ENCODE data around the gene PRKCZ.

Gene PRKCZ

GRCh38 chr1:2074944-2075740 lies 24.9 kb downstream of the PRKCZ start:
- H3K4me1 ChIP-seq (ENCODE audit: insufficient read depth, insufficient read length), result peaks cover 4% of the 10 kb centered on the region
- H3K9ac ChIP-seq (ENCODE audit: insufficient read length, low read depth), result no peak overlapping the region

GRCh38 chr1:2076826-2077225 lies 26.6 kb downstream of the PRKCZ start:
- no peak overlapping the region for H3K4me3 ChIP-seq (ENCODE audit: insufficient read length, low read depth)
- H3K9ac ChIP-seq (ENCODE audit: insufficient read length, low read depth), result no peak overlapping the region
- DNase-seq (ENCODE audit: low read depth, low spot score), result no peak
- H3K36me3 ChIP-seq (ENCODE audit: insufficient read depth, insufficient read length, low read length), result peaks cover 2% of the 10 kb centered on the region
- H3K27me3 ChIP-seq (ENCODE audit: insufficient read depth, insufficient read length), result no peaks in the 10 kb centered on the region
- H3K9me3 ChIP-seq (ENCODE audit: insufficient read depth, low read length), result peaks cover 23% of the 10 kb centered on the region; the same call in 1 of the 2 replicates
- TF ChIP-seq SUZ12 (IDR thresholded peaks at IDR 0.05; ENCODE audit: extremely low read depth, insufficient read depth, insufficient read length) (no peak), YY1 (IDR thresholded peaks at IDR 0.05; ENCODE audit: insufficient read depth, insufficient read length) (no peak), ZNF274 (IDR thresholded peaks at IDR 0.05; ENCODE audit: low read depth, low read length) (no peak)
- peaks cover 4% of the 10 kb centered on the region for H3K4me1 ChIP-seq (ENCODE audit: insufficient read depth, insufficient read length)

More at GRCh38 chr1:2074944-2075740, 24.9 kb downstream of the PRKCZ start:
- Histone ChIP-seq H3K36me3 (ENCODE audit: insufficient read depth, insufficient read length, low read length) (peaks cover 2% of the 10 kb centered on the region), H3K9me3 (ENCODE audit: insufficient read depth, low read length) (peaks cover 23% of the 10 kb centered on the region; the same call in 1 of the 2 replicates), H3K4me3 (ENCODE audit: insufficient read length, low read depth) (no peak overlapping the region), H3K27me3 (ENCODE audit: insufficient read depth, insufficient read length) (no peaks in the 10 kb centered on the region)
- TF ChIP-seq SUZ12 (IDR thresholded peaks at IDR 0.05; ENCODE audit: extremely low read depth, insufficient read depth, insufficient read length) (no peak), YY1 (IDR thresholded peaks at IDR 0.05; ENCODE audit: insufficient read depth, insufficient read length) (no peak), ZNF274 (IDR thresholded peaks at IDR 0.05; ENCODE audit: low read depth, low read length) (no peak)
- no peak for DNase-seq (ENCODE audit: low read depth, low spot score)

- Histone ChIP-seq H3K4me3 (ENCODE audit: insufficient read length, low read depth) (no peak overlapping the region), H3K4me1 (ENCODE audit: insufficient read depth, insufficient read length) (peaks cover 4% of the 10 kb centered on the region), H3K9ac (ENCODE audit: insufficient read length, low read depth) (no peak overlapping the region), H3K27me3 (ENCODE audit: insufficient read depth, insufficient read length) (no peaks in the 10 kb centered on the region), H3K9me3 (ENCODE audit: insufficient read depth, low read length) (peaks cover 23% of the 10 kb centered on the region; the same call in 1 of the 2 replicates), H3K36me3 (ENCODE audit: insufficient read depth, insufficient read length, low read length) (peaks cover 2% of the 10 kb centered on the region)
- no peak for TF ChIP-seq YY1 (IDR thresholded peaks at IDR 0.05; ENCODE audit: insufficient read depth, insufficient read length)
- TF ChIP-seq SUZ12 (IDR thresholded peaks at IDR 0.05; ENCODE audit: extremely low read depth, insufficient read depth, insufficient read length), result no peak
- no peak for TF ChIP-seq ZNF274 (IDR thresholded peaks at IDR 0.05; ENCODE audit: low read depth, low read length)
- DNase-seq (ENCODE audit: low read depth, low spot score), result no peak
Measured at GRCh38 chr1:2078170-2078569, 28.0 kb downstream of the PRKCZ start.

- Histone ChIP-seq H3K4me3 (ENCODE audit: insufficient read length, low read depth) (no peak overlapping the region), H3K9me3 (ENCODE audit: insufficient read depth, low read length) (peaks cover 23% of the 10 kb centered on the region; the same call in 1 of the 2 replicates), H3K9ac (ENCODE audit: insufficient read length, low read depth) (no peak overlapping the region), H3K27me3 (ENCODE audit: insufficient read depth, insufficient read length) (no peaks in the 10 kb centered on the region), H3K4me1 (ENCODE audit: insufficient read depth, insufficient read length) (no peaks in the 10 kb centered on the region), H3K36me3 (ENCODE audit: insufficient read depth, insufficient read length, low read length) (peaks cover 2% of the 10 kb centered on the region)
- no peak for DNase-seq (ENCODE audit: low read depth, low spot score)
- TF ChIP-seq ZNF274 (IDR thresholded peaks at IDR 0.05; ENCODE audit: low read depth, low read length) (no peak), YY1 (IDR thresholded peaks at IDR 0.05; ENCODE audit: insufficient read depth, insufficient read length) (no peak), SUZ12 (IDR thresholded peaks at IDR 0.05; ENCODE audit: extremely low read depth, insufficient read depth, insufficient read length) (no peak)
Measured at GRCh38 chr1:2079396-2080085, 29.3 kb downstream of the PRKCZ start.

- no peak overlapping the region for H3K9ac ChIP-seq (ENCODE audit: insufficient read length, low read depth)
- no peak overlapping the region for H3K4me3 ChIP-seq (ENCODE audit: insufficient read length, low read depth)
- DNase-seq (ENCODE audit: low read depth, low spot score), result no peak
- no peak for TF ChIP-seq SUZ12 (IDR thresholded peaks at IDR 0.05; ENCODE audit: extremely low read depth, insufficient read depth, insufficient read length)
- no peak for TF ChIP-seq YY1 (IDR thresholded peaks at IDR 0.05; ENCODE audit: insufficient read depth, insufficient read length)
- TF ChIP-seq ZNF274 (IDR thresholded peaks at IDR 0.05; ENCODE audit: low read depth, low read length), result no peak
- H3K9me3 ChIP-seq (ENCODE audit: insufficient read depth, low read length), result peaks cover 23% of the 10 kb centered on the region; the same call in 1 of the 2 replicates
- H3K36me3 ChIP-seq (ENCODE audit: insufficient read depth, insufficient read length, low read length), result peaks cover 2% of the 10 kb centered on the region
- no peaks in the 10 kb centered on the region for H3K4me1 ChIP-seq (ENCODE audit: insufficient read depth, insufficient read length)
- no peaks in the 10 kb centered on the region for H3K27me3 ChIP-seq (ENCODE audit: insufficient read depth, insufficient read length)
Measured at GRCh38 chr1:2080140-2080539, 29.9 kb downstream of the PRKCZ start.

GRCh38 chr1:2080884-2081283 lies 30.7 kb downstream of the PRKCZ start:
- Histone ChIP-seq H3K9me3 (ENCODE audit: insufficient read depth, low read length) (peaks cover 23% of the 10 kb centered on the region; the same call in 1 of the 2 replicates), H3K4me1 (ENCODE audit: insufficient read depth, insufficient read length) (no peaks in the 10 kb centered on the region), H3K4me3 (ENCODE audit: insufficient read length, low read depth) (no peak overlapping the region), H3K27me3 (ENCODE audit: insufficient read depth, insufficient read length) (no peaks in the 10 kb centered on the region), H3K36me3 (ENCODE audit: insufficient read depth, insufficient read length, low read length) (peaks cover 2% of the 10 kb centered on the region), H3K9ac (ENCODE audit: insufficient read length, low read depth) (no peak overlapping the region)
- no peak for DNase-seq (ENCODE audit: low read depth, low spot score)
- no peak for TF ChIP-seq YY1 (IDR thresholded peaks at IDR 0.05; ENCODE audit: insufficient read depth, insufficient read length)

GRCh38 chr1:2081326-2081885 lies 31.2 kb downstream of the PRKCZ start:
- no peak overlapping the region for H3K4me3 ChIP-seq (ENCODE audit: insufficient read length, low read depth)
- H3K27me3 ChIP-seq (ENCODE audit: insufficient read depth, insufficient read length), result no peaks in the 10 kb centered on the region
- no peak overlapping the region for H3K9ac ChIP-seq (ENCODE audit: insufficient read length, low read depth)
- H3K9me3 ChIP-seq (ENCODE audit: insufficient read depth, low read length), result peaks cover 23% of the 10 kb centered on the region; the same call in 1 of the 2 replicates
- H3K4me1 ChIP-seq (ENCODE audit: insufficient read depth, insufficient read length), result no peaks in the 10 kb centered on the region
- TF ChIP-seq ZNF274 (IDR thresholded peaks at IDR 0.05; ENCODE audit: low read depth, low read length) (no peak), YY1 (IDR thresholded peaks at IDR 0.05; ENCODE audit: insufficient read depth, insufficient read length) (no peak), SUZ12 (IDR thresholded peaks at IDR 0.05; ENCODE audit: extremely low read depth, insufficient read depth, insufficient read length) (no peak)
- no peak for DNase-seq (ENCODE audit: low read depth, low spot score)
- H3K36me3 ChIP-seq (ENCODE audit: insufficient read depth, insufficient read length, low read length), result peaks cover 2% of the 10 kb centered on the region

All from NT2/D1 (cell line).